HepG2 (cell line): ENCODE results near the gene MRPS25. TPM values are rescaled to one million over a fixed set of nuclear protein-coding genes. Genes with fewer than 3 reads are reported as not detected.

Source experiments
- JUND ChIP-seq: sonication (generic); formaldehyde crosslinking; IDR thresholded peaks from 2 replicates; pipeline ENCODE4 v1.8.0; 2022; ENCODE audit warnings: mild to moderate bottlenecking, missing genetic modification reagents
- MED1 ChIP-seq: sonication (generic); formaldehyde crosslinking; IDR thresholded peaks from 2 replicates; pipeline ENCODE4 v1.4.0; 2020; ENCODE audit warnings: missing genetic modification reagents
- MIER3 ChIP-seq: IDR thresholded peaks from 2 replicates; pipeline ENCODE4 v1.6.1; 2016; ENCODE audit warnings: missing compliant biosample characterization, borderline replicate concordance
- MTA1 ChIP-seq: sonication (generic); formaldehyde crosslinking; IDR thresholded peaks from 2 replicates; pipeline ENCODE4 v1.4.0; 2020; ENCODE audit warnings: missing genetic modification reagents, mild to moderate bottlenecking, borderline replicate concordance
- MTF1 ChIP-seq: sonication (generic); formaldehyde crosslinking; IDR thresholded peaks from 2 replicates; pipeline ENCODE4 v1.5.0; 2020; ENCODE audit warnings: missing genetic modification reagents
- REL ChIP-seq: sonication (generic); formaldehyde crosslinking; conservative IDR thresholded peaks from 2 replicates; pipeline ENCODE4 v1.8.0; 2022; ENCODE audit warnings: mild to moderate bottlenecking, missing genetic modification reagents, moderate library complexity
- SRY ChIP-seq: sonication (generic); formaldehyde crosslinking; IDR thresholded peaks from 2 replicates; pipeline ENCODE4 v1.8.0; 2022; ENCODE audit warnings: mild to moderate bottlenecking, missing genetic modification reagents
- ZC3H13 ChIP-seq: sonication (generic); formaldehyde crosslinking; IDR thresholded peaks from 2 replicates; pipeline ENCODE4 v1.8.1; 2023; ENCODE audit warnings: mild to moderate bottlenecking, missing genetic modification reagents, moderate library complexity
- ZNF207 ChIP-seq: fragments of 450-650 bp; IDR thresholded peaks from 2 replicates; pipeline ENCODE4 v1.6.1; 2016; ENCODE audit warnings: antibody characterized with exemption, borderline replicate concordance
- ZNF343 ChIP-seq: sonication (generic); formaldehyde crosslinking; IDR thresholded peaks from 2 replicates; pipeline ENCODE4 v1.4.0; 2020; ENCODE audit warnings: mild to moderate bottlenecking, missing genetic modification reagents
- ZNF383 ChIP-seq: sonication (generic); formaldehyde crosslinking; IDR thresholded peaks from 2 replicates; pipeline ENCODE4 v1.4.0; 2020; ENCODE audit warnings: missing genetic modification reagents, mild to moderate bottlenecking, borderline replicate concordance
- ZNF549 ChIP-seq: sonication (generic); formaldehyde crosslinking; IDR thresholded peaks from 2 replicates; pipeline ENCODE4 v1.5.0; 2020; ENCODE audit warnings: missing genetic modification reagents
- ZNF766 ChIP-seq: sonication (generic); formaldehyde crosslinking; IDR thresholded peaks from 2 replicates; pipeline ENCODE4 v1.5.0; 2020; ENCODE audit warnings: missing genetic modification reagents, borderline replicate concordance
- ZNF782 ChIP-seq: sonication (generic); formaldehyde crosslinking; IDR thresholded peaks from 2 replicates; pipeline ENCODE4 v1.4.0; 2020; ENCODE audit warnings: missing genetic modification reagents, mild to moderate bottlenecking, borderline replicate concordance
- polyA plus RNA-seq, 8 experiments: library from polyadenylated mRNA; depleted of rRNA in 3 of 8; stranded (reverse) in 7 of 8; unstranded in 1 of 8; fragments of >200 nt; fragmentation: Illumina TruSeq in 4 of 8; extraction: Trizol in 4 of 8; gene quantifications; 2 replicates each; pipeline versions ENCODE4 v1.2.1 to v1.2.3, GENCODE V29; 2011 to 2016; ENCODE audit warnings: low read depth in 4 of 8, missing spikeins in 1 of 8, mixed read lengths in 1 of 8; ENCODE audit not compliant: insufficient read depth in 1 of 8
- total RNA-seq, 5 experiments: library from RNA; depleted of rRNA; stranded (reverse); fragments of >200 nt; fragmentation: Illumina TruSeq; extraction: Trizol; gene quantifications; 2 replicates each; pipeline ENCODE4 v1.2.3, GENCODE V29; 2016; ENCODE audit warnings: low read depth in 1 of 5
- TF ChIP-seq, protein P1 (sequence below): sonication (generic); formaldehyde crosslinking; IDR thresholded peaks from 2 replicates; pipeline ENCODE4 v1.4.0; 2020; ENCODE audit warnings: missing genetic modification reagents
- TF ChIP-seq, protein P2 (sequence below): sonication (generic); formaldehyde crosslinking; conservative IDR thresholded peaks from 2 replicates; pipeline ENCODE4 v1.4.0; 2020; ENCODE audit warnings: missing genetic modification reagents
- TF ChIP-seq, protein P3 (sequence below): sonication (generic); formaldehyde crosslinking; conservative IDR thresholded peaks from 2 replicates; pipeline ENCODE4 v1.5.0; 2020; ENCODE audit warnings: missing genetic modification reagents
- TF ChIP-seq, protein P4 (sequence below): sonication (generic); formaldehyde crosslinking; IDR thresholded peaks from 2 replicates; pipeline ENCODE4 v1.5.1; 2020; ENCODE audit warnings: missing genetic modification reagents, mild to moderate bottlenecking, borderline replicate concordance
- TF ChIP-seq, protein P5 (sequence below): sonication (generic); formaldehyde crosslinking; IDR thresholded peaks from 2 replicates; pipeline ENCODE4 v1.8.1; 2023; ENCODE audit warnings: missing genetic modification reagents, inconsistent platforms, borderline replicate concordance

The MRPS25 gene
- total and polyA plus RNA-seq, 2 of the 13 experiments (the other 11 are each of a cell fraction or from before 2014, with no cell fraction given), result 60.1 to 74.3 TPM

DNA sequence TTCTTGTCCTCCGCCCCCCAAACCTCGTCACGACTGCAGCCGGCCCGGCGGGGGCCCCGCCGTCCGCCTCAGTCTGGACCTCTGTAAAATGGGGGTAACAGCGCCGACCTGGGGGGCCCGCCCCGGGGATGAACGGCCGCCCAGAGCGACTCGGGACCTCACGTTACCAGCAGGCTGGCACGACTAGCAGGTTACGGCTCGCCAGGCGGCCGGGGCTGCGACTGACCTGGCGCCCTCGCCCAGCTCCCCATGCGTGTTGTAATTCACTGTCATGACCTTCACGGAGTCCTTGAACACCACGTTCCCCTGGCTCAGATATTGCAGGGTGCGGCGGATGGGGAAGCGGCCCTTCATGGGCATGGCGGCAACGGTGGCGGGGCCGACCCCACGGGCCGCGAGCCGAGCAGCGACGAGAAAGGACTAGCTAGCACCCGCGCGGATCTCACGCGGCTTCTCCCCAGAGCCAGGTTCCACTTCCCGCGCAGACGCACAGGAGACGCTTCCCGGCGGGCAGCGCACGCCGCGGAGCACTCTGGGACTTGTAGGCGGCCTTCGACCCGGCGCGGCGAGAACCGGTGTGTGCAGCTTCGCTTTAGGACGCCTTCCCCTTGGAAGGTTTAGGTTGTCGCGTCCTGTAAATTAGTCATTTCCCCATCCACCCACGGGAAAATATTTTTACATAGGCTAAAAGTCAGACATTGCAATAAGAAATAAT, at the start of gene MRPS25 (continued):
- no peak for TF ChIP-seq REL (CRISPR knock-in tag)
- peak; percentile 31; the same call in 1 of the 2 replicates for TF ChIP-seq JUND
- TF ChIP-seq ZNF207, result no peak
- TF ChIP-seq ZC3H13 (CRISPR knock-in tag), result peak; percentile 82
- TF ChIP-seq, protein P1, sequence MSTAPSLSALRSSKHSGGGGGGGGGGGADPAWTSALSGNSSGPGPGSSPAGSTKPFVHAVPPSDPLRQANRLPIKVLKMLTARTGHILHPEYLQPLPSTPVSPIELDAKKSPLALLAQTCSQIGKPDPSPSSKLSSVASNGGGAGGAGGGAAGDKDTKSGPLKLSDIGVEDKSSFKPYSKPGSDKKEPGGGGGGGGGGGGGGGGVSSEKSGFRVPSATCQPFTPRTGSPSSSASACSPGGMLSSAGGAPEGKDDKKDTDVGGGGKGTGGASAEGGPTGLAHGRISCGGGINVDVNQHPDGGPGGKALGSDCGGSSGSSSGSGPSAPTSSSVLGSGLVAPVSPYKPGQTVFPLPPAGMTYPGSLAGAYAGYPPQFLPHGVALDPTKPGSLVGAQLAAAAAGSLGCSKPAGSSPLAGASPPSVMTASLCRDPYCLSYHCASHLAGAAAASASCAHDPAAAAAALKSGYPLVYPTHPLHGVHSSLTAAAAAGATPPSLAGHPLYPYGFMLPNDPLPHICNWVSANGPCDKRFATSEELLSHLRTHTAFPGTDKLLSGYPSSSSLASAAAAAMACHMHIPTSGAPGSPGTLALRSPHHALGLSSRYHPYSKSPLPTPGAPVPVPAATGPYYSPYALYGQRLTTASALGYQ, result peak; percentile 33; the same call in 1 of the 2 replicates
- TF ChIP-seq, protein P2, sequence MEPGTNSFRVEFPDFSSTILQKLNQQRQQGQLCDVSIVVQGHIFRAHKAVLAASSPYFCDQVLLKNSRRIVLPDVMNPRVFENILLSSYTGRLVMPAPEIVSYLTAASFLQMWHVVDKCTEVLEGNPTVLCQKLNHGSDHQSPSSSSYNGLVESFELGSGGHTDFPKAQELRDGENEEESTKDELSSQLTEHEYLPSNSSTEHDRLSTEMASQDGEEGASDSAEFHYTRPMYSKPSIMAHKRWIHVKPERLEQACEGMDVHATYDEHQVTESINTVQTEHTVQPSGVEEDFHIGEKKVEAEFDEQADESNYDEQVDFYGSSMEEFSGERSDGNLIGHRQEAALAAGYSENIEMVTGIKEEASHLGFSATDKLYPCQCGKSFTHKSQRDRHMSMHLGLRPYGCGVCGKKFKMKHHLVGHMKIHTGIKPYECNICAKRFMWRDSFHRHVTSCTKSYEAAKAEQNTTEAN (CRISPR knock-in tag), result peak; percentile 66
- TF ChIP-seq MIER3 (CRISPR knock-in tag), result peak; percentile 72; the same call in 1 of the 2 replicates
- TF ChIP-seq, protein P3, sequence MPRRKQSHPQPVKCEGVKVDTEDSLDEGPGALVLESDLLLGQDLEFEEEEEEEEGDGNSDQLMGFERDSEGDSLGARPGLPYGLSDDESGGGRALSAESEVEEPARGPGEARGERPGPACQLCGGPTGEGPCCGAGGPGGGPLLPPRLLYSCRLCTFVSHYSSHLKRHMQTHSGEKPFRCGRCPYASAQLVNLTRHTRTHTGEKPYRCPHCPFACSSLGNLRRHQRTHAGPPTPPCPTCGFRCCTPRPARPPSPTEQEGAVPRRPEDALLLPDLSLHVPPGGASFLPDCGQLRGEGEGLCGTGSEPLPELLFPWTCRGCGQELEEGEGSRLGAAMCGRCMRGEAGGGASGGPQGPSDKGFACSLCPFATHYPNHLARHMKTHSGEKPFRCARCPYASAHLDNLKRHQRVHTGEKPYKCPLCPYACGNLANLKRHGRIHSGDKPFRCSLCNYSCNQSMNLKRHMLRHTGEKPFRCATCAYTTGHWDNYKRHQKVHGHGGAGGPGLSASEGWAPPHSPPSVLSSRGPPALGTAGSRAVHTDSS (CRISPR knock-in tag), result 0 out of 2 replicates have a peak, but pooled peaks have one; percentile 61
- peak; percentile 89; the same call in 1 of the 2 replicates for TF ChIP-seq SRY (CRISPR knock-in tag)
- peak; percentile 88; the same call in 1 of the 2 replicates for TF ChIP-seq ZNF766 (CRISPR knock-in tag)
- TF ChIP-seq ZNF343, result peak; percentile 54; the same call in 1 of the 2 replicates
- 0 out of 2 replicates have a peak, but pooled peaks have one; percentile 26 for TF ChIP-seq MTA1 (CRISPR knock-in tag)
- TF ChIP-seq ZNF782 (CRISPR knock-in tag), result peak; percentile 70; the same call in 1 of the 2 replicates
- no peak for TF ChIP-seq MTF1 (CRISPR knock-in tag)
- TF ChIP-seq, protein P4, sequence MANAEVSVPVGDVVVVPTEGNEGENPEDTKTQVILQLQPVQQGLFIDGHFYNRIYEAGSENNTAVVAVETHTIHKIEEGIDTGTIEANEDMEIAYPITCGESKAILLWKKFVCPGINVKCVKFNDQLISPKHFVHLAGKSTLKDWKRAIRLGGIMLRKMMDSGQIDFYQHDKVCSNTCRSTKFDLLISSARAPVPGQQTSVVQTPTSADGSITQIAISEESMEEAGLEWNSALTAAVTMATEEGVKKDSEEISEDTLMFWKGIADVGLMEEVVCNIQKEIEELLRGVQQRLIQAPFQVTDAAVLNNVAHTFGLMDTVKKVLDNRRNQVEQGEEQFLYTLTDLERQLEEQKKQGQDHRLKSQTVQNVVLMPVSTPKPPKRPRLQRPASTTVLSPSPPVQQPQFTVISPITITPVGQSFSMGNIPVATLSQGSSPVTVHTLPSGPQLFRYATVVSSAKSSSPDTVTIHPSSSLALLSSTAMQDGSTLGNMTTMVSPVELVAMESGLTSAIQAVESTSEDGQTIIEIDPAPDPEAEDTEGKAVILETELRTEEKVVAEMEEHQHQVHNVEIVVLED (CRISPR knock-in tag), result peak; percentile 89; the same call in 1 of the 2 replicates
- peak; percentile 52; the same call in 1 of the 2 replicates for TF ChIP-seq MED1 (CRISPR knock-in tag)
- TF ChIP-seq, protein P5, sequence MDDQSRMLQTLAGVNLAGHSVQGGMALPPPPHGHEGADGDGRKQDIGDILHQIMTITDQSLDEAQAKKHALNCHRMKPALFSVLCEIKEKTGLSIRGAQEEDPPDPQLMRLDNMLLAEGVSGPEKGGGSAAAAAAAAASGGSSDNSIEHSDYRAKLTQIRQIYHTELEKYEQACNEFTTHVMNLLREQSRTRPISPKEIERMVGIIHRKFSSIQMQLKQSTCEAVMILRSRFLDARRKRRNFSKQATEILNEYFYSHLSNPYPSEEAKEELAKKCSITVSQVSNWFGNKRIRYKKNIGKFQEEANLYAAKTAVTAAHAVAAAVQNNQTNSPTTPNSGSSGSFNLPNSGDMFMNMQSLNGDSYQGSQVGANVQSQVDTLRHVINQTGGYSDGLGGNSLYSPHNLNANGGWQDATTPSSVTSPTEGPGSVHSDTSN (CRISPR knock-in tag), result 0 out of 2 replicates have a peak, but pooled peaks have one; percentile 34
- no peak for TF ChIP-seq ZNF549 (CRISPR knock-in tag)
- TF ChIP-seq ZNF383 (CRISPR knock-in tag), result no peak
